Fibroblast of the conjunctiva (primary cell): Measurements from ENCODE around the gene IL2RG.

Source experiments
- DNase-seq: peaks from one replicate; pipeline ENCODE4 v3.0.0-alpha.2; 2010; ENCODE audit warnings: low read depth

IL2RG gene

DNA sequence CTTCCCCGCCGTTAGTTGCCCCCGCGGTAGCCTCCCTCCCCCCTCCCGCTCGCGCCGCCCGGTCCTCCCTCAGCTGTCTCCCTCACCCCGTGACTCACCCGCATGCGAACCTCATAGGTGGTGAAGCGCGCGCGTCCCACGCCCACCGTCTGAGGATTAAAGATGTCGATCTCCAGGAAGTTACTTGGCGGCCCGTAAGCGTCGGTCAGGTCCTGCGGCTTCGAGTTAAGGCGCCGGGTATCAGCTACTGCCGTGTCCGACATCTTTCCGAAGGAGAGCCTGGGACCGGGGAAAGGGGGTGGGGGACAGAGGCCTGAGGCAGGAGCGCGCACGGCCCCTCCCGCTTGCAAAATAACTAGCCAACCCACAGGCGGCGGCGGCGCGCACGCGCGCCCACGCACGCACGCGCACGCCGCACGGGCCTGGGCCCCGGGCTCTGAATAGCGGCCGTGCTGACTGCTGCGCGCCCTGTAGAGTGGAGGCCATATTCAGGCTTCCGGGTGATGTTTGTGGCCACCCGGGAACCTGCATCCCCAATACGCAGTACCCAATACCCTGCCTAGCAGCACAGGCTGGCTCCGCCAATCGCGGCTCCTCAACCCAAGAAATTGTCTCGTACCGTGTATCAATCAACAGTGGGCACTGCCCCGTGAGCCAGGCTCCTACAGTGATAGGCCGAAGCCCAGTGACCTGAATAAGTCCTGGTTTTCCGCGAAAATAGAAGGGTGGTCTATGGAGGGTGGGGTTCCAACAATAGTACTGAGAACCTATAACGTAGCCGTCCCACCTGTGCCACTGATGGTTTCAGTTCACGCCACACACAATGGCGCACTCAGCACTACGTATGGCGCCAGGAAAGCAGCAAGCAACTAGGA, 43.1 kb downstream of the IL2RG start, which contains the start of gene SNX12:
Gene SNX12 (minus strand): TSS at position 291 of the 875 bp plus-strand sequence. CDS start 28 bp downstream, at position 263.
- peak; percentile 86 for DNase-seq

DNA sequence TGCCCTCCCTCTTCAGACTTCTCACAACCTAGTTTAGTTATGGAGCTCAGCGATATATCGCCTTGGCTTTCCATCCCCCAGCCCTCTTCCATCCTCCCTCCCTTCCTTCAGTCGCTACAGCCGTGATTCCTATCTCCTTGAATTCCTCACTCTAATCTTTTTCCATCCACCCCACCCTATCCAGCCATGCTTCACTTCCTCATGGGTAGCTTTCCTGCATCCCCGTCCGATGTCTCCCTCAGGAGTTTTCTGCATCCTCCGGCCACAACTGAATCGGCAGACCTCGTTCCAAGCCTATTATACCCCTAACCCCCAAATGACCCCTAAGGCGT, 43.7 kb downstream of the IL2RG start:
- DNase-seq, result no peak

DNA sequence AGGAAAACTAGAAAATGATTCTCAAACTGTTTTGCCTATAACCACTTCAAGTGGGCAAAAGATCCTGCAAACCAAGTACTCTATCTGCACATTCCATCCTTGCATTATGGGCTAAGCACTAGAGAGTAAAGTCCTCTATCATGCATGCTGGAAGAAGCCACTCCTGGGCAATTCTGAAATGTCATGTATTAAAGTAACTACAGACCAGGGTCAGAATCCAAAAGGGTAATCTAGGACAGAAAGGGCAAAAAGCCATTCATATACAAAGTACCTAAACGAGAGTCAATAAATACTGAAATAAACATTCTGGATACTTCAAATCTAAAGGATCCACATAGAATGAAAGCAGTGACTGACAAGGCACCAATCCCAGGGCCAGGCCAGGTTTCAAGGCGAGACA, 44.3 kb downstream of the IL2RG start:
- DNase-seq, result no peak

DNA sequence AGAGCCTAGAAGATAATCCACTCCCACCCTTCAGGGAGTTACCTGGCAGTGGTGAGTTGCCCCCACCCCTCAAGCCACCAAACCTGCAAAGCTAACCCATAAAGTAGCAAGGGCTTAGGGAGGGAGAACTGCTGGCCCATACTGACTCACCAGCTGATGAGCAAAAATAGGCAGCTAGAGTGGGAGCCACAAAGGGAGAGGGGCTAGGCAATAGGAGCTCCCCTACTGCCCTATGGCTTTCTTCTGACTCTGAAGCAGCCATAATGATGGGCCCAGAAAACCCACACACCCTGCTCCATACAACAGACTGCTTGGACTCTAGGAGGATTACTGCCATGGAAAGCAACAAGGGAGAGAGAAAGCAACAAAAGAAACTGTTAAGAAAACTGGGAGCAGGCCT, 51.2 kb downstream of the IL2RG start:
- no peak for DNase-seq

DNA sequence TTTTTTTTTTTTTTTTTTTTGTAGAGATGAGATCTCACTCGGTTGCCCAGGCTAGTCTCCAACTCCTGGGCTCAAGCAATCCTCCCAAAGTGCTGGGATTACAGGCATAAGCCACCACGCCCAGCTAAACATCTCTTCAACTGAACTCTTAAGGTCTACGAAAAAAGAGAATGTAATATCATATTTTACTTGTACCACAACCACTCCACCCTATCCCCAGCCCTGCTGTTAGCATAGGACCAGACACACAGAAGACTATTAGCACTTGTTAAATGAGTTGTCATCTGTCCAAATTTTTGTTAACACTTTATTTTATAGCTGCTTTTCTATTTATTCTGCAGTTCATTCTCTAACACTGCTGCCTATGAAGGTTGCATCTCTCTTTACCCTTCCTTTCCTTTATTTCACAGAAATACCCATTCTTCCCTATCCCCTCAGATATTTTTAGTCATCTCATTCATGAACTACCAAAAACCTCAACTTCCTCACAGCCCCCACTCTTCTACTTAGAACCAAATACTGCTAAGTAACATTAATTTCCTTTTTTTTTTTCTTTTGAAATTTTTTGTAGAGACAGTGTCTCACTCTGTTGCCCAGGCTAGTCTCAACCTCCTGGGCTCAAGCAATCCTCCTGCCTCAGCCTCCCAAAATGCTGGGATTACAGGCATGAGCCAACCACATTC, 53.4 kb downstream of the IL2RG start:
- DNase-seq, result no peak
